A673 (cell line): ENCODE results near the gene GALC. TPM values are rescaled to one million over a fixed set of nuclear protein-coding genes. Genes with fewer than 3 reads are reported as not detected.
A peak's percentile ranks its signal among the peaks of the same experiment; 100 is the strongest.

Experiments used
- BruUV-seq: library from RNA; stranded (reverse); fragments of 400-500 nt; replicated peaks from 2 replicates; lab custom pipeline; 2021; lab: Mats Ljungman, UMichigan
- CTCF ChIA-PET: fragments of 300-600 bp; sonication (Branson Sonifier 250); formaldehyde crosslinking; loops from one replicate; lab custom pipeline; 2022; ENCODE audit warnings: antibody characterized with exemption; lab: Charles Lee
- POLR2A ChIA-PET: fragments of 300-600 bp; sonication (Branson Sonifier 250); formaldehyde crosslinking; loops from one replicate; lab custom pipeline; 2022; ENCODE audit warnings: antibody characterized with exemption; ENCODE audit not compliant: low non-redundant PET; lab: Charles Lee
- DNase-seq: peaks from one replicate; pipeline ENCODE4 v3.0.0-alpha.2; 2015; ENCODE audit warnings: low spot score
- H3K27ac ChIP-seq: fragments of 200-600 bp; sonication (generic); 2 replicates; pipeline ENCODE4 v1.5.1; 2016; ENCODE audit warnings: mixed run types, low read depth, mild to moderate bottlenecking, mixed read lengths, antibody characterized with exemption, low read length; ENCODE audit not compliant: poor library complexity, severe bottlenecking
- H3K27me3 ChIP-seq: fragments of 200-600 bp; sonication (generic); replicated peaks from 2 replicates; pipeline ENCODE4 v1.6.1; 2017; ENCODE audit warnings: mixed run types, low read depth, mild to moderate bottlenecking, mixed read lengths, antibody characterized with exemption, low read length; ENCODE audit not compliant: insufficient read depth, poor library complexity
- H3K36me3 ChIP-seq: fragments of 200-600 bp; sonication (generic); 2 replicates; pipeline ENCODE4 v1.6.1; 2016; ENCODE audit warnings: mixed run types, mild to moderate bottlenecking, mixed read lengths, antibody characterized with exemption, low read length; ENCODE audit not compliant: insufficient read depth, poor library complexity, severe bottlenecking
- H3K4me1 ChIP-seq: fragments of 200-600 bp; sonication (generic); 2 replicates; pipeline ENCODE4 v1.6.1; 2017; ENCODE audit warnings: mixed run types, mild to moderate bottlenecking, mixed read lengths, antibody characterized with exemption, low read length; ENCODE audit not compliant: insufficient read depth, poor library complexity, severe bottlenecking
- H3K4me3 ChIP-seq: fragments of 200-600 bp; sonication (generic); 2 replicates; pipeline ENCODE4 v1.5.1; 2016; ENCODE audit warnings: low read depth, mixed run types, mild to moderate bottlenecking, mixed read lengths, low read length; ENCODE audit not compliant: poor library complexity, severe bottlenecking
- H3K9me3 ChIP-seq: fragments of 200-600 bp; sonication (generic); 2 replicates; pipeline ENCODE4 v1.6.1; 2016; ENCODE audit warnings: mixed run types, low read depth, mild to moderate bottlenecking, mixed read lengths, antibody characterized with exemption, low read length; ENCODE audit not compliant: poor library complexity, severe bottlenecking
- CTCF ChIP-seq: fragments of 300-800, 200-600 bp; sonication (generic); conservative IDR thresholded peaks from 2 replicates; pipeline ENCODE4 v1.5.1; 2017; ENCODE audit warnings: low read depth, mild to moderate bottlenecking, antibody characterized with exemption, low read length, moderate library complexity, mixed read lengths
- EZH2 ChIP-seq: fragments of 200-600 bp; sonication (generic); IDR thresholded peaks from 2 replicates; pipeline ENCODE4 v1.6.1; 2017; ENCODE audit warnings: borderline replicate concordance, low read depth, mild to moderate bottlenecking, mixed read lengths, antibody characterized with exemption, low read length; ENCODE audit not compliant: poor library complexity, severe bottlenecking
- intact Hi-C: fragments of 100-400 bp; cut with micrococcal nuclease; formaldehyde crosslinking; loops from one replicate; pipeline ENCODE4 v1.10.0; 2022; ENCODE audit not compliant: unreplicated experiment
- total RNA-seq: library from RNA; stranded (reverse); gene quantifications from 2 replicates; pipeline ENCODE4 v1.2.3, GENCODE V29; 2021

Gene GALC
- total RNA-seq, 1 experiment from 2014 or later, result 11.5 TPM

- Histone ChIP-seq H3K27ac (no peak overlapping the region), H3K4me1 (peaks cover 6% of the 10 kb centered on the region), H3K36me3 (no peaks in the 10 kb centered on the region), H3K9me3 (no peaks in the 10 kb centered on the region), H3K27me3 (no peaks in the 10 kb centered on the region), H3K4me3 (no peak overlapping the region)
- intact Hi-C loops, result no loop called here
- no peak for DNase-seq
- POLR2A ChIA-PET, result no interaction called here
- CTCF ChIA-PET, result no interaction called here
- TF ChIP-seq EZH2 (no peak), CTCF (no peak)
- no TSS peak for BruUV-seq
These were observed 2.0 kb upstream of the GALC start for GRCh38 chr14:87994974-87995373.

GRCh38 chr14:87992346-87992717 is 650 bp downstream of the GALC start:
- intact Hi-C loops, result no loop called here
- no peaks in the 10 kb centered on the region for H3K36me3 ChIP-seq
- TF ChIP-seq CTCF (no peak), EZH2 (no peak)
- ChIA-PET POLR2A (no interaction called here), CTCF (no interaction called here)
- H3K4me1 ChIP-seq, result peaks cover 6% of the 10 kb centered on the region
- peak overlapping the region; percentile 79 for H3K27ac ChIP-seq
- no peaks in the 10 kb centered on the region for H3K9me3 ChIP-seq
- no peaks in the 10 kb centered on the region for H3K27me3 ChIP-seq
- peak overlapping the region; percentile 62 for H3K4me3 ChIP-seq
- TSS peak; percentile 71 for BruUV-seq
- DNase-seq, result peak; percentile 14

GRCh38 chr14:87990682-87991081 is 2.3 kb downstream of the GALC start:
- no peak for DNase-seq
- TF ChIP-seq CTCF, result no peak
- Histone ChIP-seq H3K4me1 (peaks cover 6% of the 10 kb centered on the region), H3K27me3 (no peaks in the 10 kb centered on the region), H3K27ac (no peak overlapping the region), H3K36me3 (no peaks in the 10 kb centered on the region), H3K4me3 (no peak overlapping the region), H3K9me3 (no peaks in the 10 kb centered on the region)
- intact Hi-C loops, result no loop called here
- BruUV-seq, result no TSS peak
- ChIA-PET CTCF (no interaction called here), POLR2A (no interaction called here)
